LHCN-M2 (cell line): ENCODE results near the gene ROBO2. TPM values are rescaled to one million over a fixed set of nuclear protein-coding genes. Genes with fewer than 3 reads are reported as not detected.

Experiments used
- DNase-seq: peaks from one replicate; pipeline ENCODE4 v3.0.0-alpha.2; 2012; ENCODE audit warnings: low read depth
- total RNA-seq: library from RNA; depleted of rRNA; stranded (reverse); fragments of >200 nt; gene quantifications from 2 replicates; pipeline ENCODE4 v1.2.3, GENCODE V29; 2014

Gene ROBO2
- total RNA-seq, 1 experiment from 2014 or later, result not detected

DNA sequence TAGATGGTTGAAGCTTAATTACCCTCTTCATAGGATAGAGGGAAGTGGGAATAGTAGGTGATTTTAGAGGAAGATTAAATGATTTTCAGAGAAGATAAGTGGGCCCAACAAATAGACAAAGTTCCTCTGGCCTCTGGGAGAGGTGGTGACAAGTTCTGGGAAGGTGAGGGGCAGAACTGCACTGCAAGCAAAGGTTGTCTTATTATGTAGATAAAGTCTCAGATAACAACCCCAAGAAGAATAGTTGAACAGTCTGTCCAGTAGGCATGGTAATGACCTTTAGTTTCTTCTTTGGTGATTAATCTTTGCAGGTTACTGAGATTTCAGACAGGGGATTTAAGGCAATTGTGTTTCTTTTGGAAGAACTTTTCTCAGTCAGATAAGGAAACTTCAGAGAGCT, 439.1 kb downstream of the ROBO2 start:
- no peak for DNase-seq

DNA sequence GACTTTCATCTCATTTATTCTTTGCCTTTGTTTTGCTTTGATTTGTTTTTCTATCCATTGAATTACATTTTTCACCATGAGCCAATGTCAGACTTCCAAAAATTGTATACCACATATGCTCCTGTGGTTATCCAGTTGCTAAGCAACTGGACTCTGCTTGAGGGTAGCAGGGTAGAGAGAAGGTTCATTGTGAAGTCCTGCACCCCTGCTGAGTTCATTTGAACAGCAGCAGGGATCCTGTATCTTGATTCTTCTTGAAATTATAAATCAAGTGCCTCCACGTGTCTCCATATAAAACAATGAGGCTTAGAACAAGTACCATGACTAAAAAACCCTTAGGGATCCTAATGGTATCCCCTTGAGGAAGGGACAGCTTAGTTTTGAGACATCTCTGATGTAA, 449.3 kb downstream of the ROBO2 start:
- no peak for DNase-seq

DNA sequence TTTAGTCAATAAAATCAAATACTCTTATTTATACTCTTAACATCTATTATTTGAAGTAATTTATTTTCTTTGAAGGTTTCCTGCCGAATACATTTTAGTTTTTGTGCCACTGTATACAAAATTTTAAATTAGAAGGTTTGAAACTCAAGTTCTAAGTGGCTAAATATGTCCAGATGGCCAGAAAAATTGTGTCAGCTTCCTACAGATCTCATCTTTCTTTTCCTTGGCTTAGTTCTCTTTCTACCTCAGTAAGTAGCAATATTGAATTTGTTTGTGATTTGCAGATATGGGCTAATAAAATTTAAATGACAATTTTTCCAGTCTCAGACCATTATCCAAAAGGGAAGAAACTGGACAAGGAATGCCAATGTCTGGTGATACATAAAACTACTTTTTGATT, 452.1 kb downstream of the ROBO2 start:
- DNase-seq, result no peak

GRCh38 chr3:77500721-77501120, 460.8 kb downstream of the ROBO2 start:
- no peak for DNase-seq

DNA sequence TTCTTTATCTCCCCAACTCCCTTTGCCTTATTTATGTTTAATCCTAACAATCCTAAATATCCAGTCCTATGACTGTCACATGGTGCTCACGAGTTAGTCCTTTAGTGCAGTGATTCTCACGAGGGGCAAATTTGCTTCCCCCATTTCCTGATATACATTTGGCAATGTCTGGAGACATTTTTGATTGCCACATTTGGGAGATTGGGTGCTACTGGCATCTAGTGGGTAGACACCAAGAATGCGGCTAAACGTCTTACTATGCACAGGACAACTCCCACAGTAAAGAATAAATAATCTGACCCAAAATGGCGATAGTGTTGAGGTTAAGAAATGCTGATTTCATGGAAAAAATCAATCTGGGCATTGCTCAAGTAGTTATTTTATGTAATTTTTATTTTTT, 466.5 kb downstream of the ROBO2 start:
- DNase-seq, result no peak

GRCh38 chr3:77513542-77513941, 473.6 kb downstream of the ROBO2 start:
- no peak for DNase-seq

- no peak for DNase-seq
These were observed 474.9 kb downstream of the ROBO2 start for GRCh38 chr3:77514766-77515165.

DNA sequence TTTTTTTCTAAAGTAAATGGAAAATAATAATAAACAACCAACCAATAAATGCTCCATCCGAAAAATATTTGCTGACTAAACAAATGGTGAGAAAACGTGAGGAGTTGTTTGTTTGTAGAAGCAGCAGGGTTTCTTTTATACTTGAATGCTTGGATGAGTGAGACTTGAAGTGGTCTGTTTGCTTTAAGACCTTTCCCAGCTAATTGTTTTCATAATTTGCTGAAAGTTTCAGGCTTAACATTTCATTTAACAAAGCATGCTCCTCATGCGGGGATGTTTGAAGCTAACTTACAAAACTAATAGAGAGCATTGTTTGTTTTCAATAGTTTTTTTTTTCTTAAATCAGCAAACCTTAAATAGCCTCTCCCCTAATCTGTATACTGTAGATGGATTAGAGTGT, 484.6 kb downstream of the ROBO2 start:
- no peak for DNase-seq

DNA sequence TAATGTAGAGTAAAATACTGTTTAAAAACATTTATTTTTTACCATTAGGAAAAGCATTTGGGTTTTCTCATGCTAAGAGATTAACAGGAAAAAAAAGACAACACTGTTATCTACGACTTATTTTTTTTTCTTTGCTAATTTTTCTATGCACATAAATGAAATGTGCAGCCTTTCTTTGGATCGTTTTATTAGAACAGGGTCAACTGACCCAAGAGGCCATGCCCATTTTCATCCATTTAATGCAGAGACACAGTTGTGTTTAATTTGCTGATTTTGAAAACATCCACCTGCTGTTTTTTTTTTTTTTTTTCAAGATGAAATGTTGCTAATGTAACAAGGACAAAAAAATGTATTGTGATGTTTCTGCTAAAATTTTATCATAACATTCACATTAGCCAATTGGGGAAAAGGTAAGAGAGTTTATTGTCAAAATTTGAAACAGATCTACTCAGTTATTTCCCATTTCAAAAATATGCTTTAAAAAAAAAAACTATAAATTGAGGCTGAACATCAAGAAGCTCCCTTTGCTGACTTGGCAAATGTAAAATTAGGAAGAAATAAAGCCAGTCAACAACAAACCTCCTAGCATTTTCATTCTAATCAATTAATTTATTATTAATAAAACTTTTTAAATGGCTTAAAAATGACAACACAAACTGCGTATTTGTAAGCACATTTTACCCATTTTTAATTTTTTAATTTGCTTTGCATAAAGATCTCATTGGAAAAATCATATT, 485.2 kb downstream of the ROBO2 start:
- no peak for DNase-seq

DNA sequence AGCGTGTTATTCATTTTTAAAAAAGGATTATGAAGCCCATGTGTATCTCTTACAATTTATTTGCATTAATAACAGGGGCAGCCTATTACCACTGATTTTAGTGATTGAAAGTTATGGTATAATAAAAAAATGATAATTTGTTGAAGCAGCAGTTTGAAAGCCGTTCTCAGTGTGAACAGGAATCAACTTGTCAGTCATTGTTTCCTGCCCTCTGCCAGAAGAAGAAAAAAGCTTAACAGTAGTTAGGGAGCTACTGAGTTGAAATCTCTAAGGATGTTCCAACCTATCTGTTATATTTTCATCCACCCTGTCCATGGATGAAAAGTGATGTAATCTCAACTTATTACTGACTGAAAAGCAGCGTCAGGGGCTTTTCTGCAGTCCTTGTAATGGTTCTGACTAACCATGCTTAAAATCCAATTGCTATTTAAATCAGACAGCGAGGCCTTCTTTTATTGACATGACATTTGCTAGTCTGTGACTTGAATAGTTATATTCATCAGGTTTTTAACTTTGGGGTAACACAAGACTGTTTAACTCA, 486.7 kb downstream of the ROBO2 start:
- DNase-seq, result no peak

DNA sequence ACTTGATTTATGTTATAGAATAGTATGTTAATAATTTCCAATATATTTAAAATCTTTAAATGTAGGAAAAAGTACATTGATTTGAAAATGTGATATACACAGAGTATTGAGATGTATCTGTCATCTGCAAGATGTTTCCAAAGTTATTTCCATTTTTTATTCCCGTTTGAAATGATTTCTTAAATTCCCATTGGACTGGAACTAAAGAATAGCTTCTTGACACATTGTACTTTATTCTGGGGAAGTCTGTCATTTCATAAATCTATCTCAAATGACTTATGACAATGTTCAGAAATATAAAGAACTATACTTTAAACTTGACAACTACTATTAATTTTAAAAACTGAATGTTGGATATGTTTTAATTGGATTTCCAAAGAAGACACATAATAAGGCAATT, 489.6 kb downstream of the ROBO2 start:
- no peak for DNase-seq

GRCh38 chr3:77530870-77531269, 491.0 kb downstream of the ROBO2 start:
- DNase-seq, result no peak

GRCh38 chr3:77535116-77535515, 495.2 kb downstream of the ROBO2 start:
- DNase-seq, result no peak

- no peak for DNase-seq
These were observed 496.3 kb downstream of the ROBO2 start for GRCh38 chr3:77536038-77536775.

- DNase-seq, result no peak
These were observed 499.1 kb downstream of the ROBO2 start for GRCh38 chr3:77539014-77539413.

GRCh38 chr3:77539677-77540076, 499.8 kb downstream of the ROBO2 start:
- DNase-seq, result no peak

DNA sequence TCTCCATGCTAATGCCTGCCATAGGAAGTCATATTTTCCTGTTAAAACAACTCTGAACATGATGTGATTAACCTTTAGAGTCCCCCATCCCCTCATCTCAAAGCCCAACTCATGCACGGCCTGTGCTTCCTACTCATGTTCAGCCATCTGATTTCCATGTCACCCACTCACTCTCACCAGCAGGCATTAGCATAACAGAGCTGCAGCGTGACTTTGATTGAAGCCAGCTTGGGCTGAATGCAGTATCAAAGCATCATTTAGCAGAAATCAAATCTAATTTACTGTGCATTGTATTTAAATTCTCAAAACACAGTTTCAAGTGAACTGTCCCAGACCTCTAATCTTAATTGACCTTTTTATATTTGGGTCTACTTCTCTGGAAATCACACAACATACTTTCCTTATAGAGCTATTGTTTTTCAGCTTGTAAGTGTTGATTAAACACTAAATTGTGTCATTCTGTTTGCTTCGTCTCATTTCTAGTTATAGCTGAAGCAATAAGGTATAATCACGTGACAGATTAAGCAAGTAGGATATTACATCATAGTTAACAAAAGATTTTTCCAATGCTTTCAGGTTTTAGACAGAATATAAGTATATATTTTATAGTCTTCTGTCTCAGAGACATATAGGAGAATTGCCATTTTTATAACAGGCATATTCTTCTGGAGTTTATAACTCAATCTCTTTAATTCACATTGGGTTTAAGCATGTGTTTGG, 501.5 kb downstream of the ROBO2 start:
- DNase-seq, result no peak

DNA sequence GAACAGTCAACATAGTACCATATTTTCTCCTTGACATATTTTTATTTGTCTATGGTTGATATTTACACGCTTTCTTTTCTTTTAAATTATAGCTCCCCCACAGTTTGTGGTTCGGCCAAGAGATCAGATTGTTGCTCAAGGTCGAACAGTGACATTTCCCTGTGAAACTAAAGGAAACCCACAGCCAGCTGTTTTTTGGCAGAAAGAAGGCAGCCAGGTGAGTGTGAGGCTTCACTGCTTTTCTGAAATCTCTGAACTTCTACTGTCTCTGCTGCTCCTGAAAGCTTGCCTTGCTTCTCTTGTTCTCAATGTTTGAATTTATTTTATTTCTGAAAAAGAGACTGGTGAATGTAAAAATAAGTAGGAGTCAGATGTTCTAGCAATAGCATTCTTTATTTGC, 506.3 kb downstream of the ROBO2 start:
- DNase-seq, result no peak

DNA sequence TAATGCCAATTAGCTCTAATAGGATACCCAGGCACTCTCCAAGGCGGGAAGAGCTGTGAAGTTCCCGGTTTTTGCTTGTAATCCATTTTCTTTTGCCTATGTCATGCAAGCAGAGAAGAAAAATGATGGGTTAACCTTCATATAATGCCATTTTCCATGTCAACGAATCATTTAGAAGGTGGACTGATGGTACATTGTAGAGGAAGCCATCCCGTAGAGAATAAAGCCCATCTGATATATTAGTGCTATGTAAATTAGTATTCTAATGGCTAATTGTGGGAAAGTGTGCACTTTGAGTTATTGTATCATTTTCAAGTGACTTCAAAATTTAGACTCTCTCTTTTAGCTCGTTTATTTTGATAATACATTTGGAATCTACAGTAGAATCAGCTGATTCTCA, 509.1 kb downstream of the ROBO2 start:
- no peak for DNase-seq

DNA sequence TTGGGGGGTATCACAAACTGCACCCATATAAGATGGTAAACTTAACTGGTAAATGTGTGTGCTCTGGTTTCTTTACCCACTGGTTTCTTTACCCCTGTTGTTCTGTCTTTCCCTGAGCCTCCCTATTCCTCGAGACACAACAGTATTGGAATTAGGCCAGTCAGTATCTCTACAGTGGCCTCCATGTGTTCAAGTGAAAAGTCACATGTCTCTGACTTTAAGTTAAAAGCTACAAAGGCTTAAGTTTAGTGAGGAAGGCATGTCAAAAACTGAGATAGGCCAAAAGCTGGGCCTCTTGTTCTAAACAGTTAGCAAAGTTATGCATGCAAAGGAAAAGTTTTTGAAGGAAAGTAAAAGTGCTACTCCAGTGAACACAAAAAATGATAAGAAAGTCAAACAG, 513.3 kb downstream of the ROBO2 start:
- no peak for DNase-seq

GRCh38 chr3:77562089-77562488, 522.2 kb downstream of the ROBO2 start:
- no peak for DNase-seq

GRCh38 chr3:77563012-77563411, 523.1 kb downstream of the ROBO2 start:
- no peak for DNase-seq
